A172 (cell line): ENCODE results near the gene ZFP92. TPM values are rescaled to one million over a fixed set of nuclear protein-coding genes. Genes with fewer than 3 reads are reported as not detected.

ENCODE experiments used
- DNase-seq: peaks from one replicate; pipeline ENCODE4 v3.0.0-alpha.2; 2015; ENCODE audit warnings: low spot score
- total RNA-seq: library from RNA; depleted of rRNA; stranded (reverse); fragments of >200 nt; shearing (Covaris generic); gene quantifications from 2 replicates; pipeline ENCODE4 v1.2.3, GENCODE V29; 2014

Gene ZFP92
- total RNA-seq, 1 experiment from 2014 or later = 2.0 TPM

GRCh38 chrX:153408871-153409351, 2.4 kb upstream of the ZFP92 start:
- no peak for DNase-seq

DNA sequence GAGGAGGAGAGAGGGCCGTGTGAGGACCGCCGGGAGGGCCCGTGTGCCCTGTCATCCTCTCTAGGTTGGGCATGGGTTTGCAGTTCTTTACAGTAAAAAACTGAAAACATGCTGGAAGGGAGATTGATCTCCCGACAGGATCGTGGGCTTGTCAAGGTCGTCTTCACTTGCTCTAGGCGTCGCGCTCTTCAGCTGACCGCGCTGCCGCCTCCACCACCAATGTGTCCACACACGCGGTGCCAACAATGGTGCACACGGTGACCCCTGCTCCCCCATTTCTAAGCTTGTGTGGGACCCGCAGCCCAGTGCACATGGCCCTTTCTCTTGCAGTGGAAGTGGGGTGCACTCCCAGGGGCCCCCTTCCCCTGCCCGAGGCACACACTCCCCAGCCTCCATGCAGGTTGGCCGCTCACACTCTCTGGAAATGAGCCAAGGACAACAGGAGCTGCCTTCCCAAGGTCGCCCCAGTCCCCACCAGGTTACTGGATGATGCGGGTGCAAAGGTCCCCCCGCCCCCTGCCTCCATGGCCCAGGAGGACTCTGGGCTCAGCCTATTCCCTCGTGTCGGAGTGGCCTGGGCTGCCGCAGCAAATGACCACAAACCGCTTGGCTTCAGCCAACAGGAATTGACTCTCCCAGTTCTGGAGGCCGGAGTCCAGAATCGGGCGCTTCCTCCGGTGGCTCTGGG, 1.7 kb upstream of the ZFP92 start:
- no peak for DNase-seq

DNA sequence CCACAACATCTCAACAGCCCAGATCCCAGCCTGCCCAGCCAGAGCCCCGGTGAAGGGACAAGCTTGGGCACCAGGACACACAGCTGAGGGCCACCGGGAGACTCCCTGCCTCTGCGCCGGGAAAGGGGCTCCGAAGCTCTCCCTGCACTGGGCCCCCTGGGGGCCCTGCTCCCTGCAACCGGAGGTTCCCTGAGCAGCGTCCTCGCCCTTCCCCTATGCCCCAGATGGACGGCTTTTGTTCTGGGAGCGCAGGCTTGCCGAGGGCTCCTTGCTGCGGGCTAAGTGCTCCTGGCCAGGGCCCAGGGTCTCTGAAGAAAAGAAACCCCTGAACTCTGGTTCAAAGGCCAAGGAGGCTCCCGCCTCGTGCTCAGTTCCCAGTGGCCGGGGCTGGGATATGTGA, 899 bp upstream of the ZFP92 start:
- DNase-seq = no peak

DNA sequence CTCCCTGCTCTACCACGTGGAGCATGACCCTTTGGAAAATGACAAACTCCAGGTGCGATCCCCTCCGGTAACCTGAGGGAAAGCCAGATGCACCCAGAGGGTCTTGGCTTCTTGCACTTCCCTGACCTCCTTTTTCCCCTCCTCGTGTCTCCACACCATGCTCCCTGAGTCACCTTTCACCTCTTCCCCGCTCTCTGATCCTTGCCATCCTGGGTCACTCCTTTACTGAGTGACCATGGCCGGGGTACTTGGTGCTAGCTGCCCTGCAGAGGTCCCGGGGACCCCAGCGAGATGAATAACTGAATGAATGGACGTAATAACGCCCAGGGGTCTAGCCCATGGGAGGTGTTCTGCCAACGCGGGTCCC, 401 bp upstream of the ZFP92 start:
- no peak for DNase-seq

DNA sequence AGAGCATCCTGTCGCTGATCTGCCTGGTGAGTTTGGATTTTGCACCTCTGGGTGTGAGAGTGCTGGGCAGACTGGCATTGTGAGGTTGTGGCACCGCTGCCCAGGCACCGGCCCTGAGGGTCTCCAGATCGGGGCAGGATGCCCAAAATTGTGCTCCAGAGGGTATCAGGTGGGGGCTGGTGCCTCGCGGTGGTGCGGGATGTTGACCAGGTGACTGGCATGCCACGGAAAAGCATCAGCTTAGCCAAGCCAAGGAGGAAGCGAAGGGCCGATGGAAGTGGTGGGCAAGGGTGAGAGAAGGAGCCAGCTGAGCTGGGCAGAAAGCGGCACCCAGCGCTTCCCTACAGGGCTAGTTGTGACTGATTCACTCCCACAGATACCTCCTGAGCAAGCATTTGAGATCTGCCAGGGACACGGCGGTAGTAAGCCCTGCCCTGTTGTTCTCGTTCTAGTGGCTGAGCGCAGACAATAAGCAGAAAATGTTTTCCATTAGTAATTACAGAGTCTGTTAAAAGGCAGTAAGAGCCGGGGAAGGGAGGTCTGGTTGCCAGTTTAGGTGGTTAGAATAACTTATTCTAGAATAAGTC, 809 bp downstream of the ZFP92 start:
- no peak for DNase-seq

- peak; percentile 20 for DNase-seq
Measured at GRCh38 chrX:153412746-153413720, 1.8 kb downstream of the ZFP92 start.

- no peak for DNase-seq
Measured at GRCh38 chrX:153413731-153414130, 2.5 kb downstream of the ZFP92 start.

DNA sequence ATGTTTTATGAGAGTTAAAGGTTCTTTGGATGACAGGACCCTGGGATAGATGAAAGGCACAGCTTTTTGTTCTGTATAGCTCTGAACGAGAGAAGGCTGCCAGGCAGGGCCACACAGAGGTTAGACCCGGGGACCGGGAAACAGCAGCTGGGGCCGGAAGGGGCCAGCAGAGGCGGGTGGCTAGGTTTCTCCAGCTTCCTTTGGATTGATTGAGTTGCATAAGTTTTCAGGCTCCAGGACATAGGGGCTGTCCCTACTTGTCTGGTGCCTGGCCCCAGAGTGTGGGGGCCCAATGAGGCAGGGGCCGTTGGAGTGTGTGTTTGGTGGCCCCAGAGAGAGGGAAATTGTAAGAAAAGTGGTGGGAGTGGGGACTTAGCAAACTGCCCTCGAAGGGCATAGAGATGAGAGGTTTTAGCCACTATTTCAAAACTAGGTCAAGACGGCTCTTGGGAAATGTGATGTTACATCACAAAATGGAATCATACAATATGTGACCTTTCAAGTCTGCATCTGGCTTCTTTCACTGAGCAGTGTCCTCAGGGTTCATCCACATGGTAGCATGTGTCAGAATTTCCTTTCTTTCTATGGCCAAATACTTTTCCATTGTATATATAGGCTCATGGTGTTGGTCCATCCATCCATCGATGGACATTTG, 3.7 kb downstream of the ZFP92 start:
- DNase-seq = no peak

DNA sequence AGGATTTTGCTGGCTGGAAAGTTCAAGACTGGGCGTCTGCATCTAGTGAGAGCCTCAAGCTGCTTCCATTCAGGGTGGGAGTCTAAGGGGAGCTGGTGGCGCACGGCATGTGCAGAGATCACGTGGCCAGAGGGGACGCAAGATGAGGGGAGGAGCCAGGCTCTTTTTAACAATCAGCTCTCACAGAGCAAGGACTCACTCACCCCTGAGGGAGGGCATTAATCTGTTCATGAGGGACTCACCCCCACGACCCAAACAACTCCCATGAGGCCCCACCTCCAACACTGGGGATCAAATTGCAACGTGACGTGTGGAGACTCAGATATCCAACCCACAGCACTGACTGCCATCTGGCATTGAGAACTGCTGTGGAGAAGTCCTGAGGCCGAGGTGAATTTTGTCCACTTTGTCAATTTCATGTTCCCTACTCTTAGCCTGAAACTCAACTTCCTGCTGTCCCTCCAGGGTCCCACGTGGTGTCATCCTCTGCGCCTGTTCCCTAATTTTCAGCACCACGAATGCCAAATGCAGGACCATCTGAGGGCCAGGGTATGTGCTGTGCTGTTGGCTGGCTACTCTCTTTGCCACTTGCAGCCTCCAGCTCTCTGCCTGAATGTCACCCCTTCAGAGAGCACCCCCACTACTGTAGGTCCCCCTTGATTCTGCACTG, 5.6 kb downstream of the ZFP92 start:
- no peak for DNase-seq

DNA sequence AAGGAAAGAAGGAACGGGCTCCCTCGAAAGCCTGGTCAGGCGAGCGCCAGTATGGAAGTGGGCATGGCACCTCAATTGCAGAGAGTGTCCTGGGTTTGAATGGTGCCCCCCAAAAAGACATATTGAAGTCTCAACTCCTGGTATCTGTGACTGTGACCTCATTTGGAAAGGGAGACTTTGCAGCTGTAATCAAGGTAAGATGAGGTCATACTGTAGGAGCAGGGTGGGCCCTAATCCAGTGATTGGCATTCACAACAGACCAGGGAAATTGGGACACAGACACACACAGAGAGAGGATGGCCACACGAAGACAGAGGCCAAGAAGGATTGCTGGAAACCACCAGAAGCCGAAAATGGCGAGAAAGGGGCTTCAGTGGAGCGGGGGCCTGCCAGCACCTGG, 6.4 kb downstream of the ZFP92 start:
- no peak for DNase-seq

DNA sequence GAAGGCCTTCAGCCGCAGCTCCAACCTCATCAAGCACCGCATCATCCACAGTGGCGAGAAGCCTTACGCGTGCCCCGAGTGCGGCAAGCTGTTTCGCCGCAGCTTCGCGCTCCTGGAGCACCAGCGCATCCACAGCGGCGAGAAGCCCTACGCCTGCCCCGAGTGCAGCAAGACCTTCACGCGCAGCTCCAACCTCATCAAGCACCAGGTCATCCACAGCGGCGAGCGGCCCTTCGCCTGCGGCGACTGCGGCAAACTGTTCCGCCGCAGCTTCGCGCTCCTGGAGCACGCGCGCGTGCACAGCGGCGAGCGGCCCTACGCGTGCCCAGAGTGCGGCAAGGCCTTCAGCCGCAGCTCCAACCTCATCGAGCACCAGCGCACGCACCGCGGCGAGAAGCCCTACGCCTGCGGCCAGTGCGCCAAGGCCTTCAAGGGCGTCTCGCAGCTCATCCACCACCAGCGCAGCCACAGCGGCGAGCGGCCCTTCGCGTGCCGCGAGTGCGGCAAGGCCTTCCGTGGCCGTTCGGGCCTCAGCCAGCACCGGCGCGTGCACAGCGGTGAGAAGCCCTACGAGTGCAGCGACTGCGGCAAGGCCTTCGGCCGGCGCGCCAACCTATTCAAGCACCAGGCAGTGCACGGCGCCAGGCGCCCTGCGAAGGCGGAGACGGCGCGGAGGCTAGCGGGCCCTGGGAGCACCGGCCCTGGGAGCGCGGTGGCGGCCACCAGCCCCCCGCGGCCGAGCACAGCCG, 9.8 kb downstream of the ZFP92 start:
- no peak for DNase-seq

DNA sequence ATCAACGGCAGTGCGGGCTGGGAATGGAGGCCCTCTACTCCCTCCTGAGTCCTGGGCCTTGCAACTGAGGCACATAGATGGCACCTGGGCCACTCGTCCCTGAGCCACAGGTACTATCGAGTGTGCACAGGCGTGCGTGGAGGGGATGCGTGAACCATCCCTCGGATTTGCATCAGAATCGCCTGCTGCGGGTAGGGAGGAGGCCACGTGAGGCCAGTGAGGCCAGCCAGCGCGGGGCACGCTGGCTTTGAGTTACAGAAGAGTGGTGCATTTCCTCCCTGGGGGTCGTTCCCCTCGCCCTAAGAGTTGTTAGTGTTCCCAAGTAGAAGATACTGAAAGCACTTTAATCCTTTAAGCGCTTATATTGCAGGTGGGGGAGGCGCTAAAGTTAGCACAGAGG, 10.6 kb downstream of the ZFP92 start:
- DNase-seq = no peak

DNA sequence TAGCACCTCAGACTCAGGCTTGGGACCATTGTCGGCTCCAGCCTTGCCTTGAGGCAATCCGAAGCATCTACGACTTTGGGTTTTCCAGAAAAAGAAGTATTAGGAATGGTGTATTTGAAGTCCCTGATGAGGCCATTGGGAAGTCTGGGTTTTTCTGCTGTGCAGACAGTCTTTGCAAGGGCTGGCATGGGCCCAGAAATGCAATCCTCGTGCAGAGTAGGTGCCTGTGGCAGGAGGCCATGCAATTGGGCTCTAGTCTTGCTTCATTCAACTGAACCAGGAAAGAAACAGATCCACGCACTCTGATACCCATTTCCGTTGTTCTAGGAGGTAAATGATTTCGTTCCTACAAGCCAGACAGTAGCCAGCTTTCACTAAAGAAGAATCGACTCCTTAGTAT, 12.4 kb downstream of the ZFP92 start:
- DNase-seq = no peak

DNA sequence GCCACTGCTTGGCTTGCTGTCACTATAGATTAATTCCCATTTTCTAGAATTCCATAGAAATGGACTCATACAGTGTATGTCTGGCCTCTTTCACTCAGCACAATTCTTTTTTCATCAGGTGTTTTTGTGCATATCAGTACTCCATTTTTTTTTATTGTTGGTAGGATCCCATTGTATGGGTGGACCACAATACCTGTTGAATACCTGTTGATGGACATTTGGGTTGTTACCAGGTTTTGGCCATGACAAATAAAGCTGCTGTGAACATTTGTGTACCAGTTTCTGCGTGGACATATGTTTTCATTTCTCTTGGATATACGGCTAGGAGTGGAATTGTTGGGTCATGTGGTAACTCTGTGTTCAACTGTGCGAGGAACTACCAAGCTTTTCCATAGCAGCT, 14.9 kb downstream of the ZFP92 start:
- no peak for DNase-seq

- DNase-seq = no peak
Measured at GRCh38 chrX:153430796-153431195, 19.5 kb downstream of the ZFP92 start.

DNA sequence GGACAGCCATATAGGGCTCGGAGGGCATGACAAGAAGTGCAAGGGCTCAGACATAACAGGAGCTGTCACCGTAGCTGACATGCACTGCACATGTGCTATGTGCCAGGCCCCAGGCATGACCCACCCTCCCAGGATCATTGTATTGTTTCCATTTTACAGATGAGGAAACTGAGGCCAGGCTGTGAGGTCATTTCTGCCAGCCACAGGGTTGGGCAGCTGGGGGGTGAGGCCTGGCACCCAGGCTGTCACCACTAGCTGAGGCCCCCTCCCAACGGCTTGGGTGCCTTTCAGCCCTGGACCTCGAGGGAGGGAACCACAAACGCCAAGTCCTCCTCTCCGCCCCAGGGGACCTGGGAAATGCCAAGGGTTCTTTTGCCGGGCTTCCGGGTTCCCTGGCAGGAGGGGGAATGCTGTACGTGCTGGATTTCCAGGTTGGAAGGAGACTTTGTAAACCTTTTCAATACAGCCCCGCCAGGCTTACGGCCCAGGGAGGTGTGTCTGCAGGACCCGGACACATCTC, 21.9 kb downstream of the ZFP92 start:
- DNase-seq = no peak

- DNase-seq = no peak
Measured at GRCh38 chrX:153433781-153434285, 22.6 kb downstream of the ZFP92 start.

DNA sequence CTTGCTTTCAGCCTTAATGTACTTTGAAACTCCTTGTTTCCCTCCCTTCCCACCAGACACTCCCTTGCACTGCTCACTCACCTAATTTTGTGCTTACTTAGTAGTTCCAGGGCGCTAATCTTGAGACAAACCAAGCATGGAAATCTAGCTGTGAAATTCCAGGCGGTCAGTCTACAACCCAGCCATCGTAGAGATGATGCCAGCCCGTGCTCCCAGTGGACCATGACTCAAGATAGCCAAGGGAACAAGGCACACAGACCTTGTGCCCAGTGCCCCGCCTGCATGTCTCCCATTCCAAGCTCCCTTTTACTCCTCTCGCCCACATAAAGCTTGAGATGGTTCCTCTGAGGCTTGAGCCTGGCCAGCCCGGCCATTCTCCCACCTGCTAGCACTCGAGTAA, 23.5 kb downstream of the ZFP92 start:
- DNase-seq = no peak

DNA sequence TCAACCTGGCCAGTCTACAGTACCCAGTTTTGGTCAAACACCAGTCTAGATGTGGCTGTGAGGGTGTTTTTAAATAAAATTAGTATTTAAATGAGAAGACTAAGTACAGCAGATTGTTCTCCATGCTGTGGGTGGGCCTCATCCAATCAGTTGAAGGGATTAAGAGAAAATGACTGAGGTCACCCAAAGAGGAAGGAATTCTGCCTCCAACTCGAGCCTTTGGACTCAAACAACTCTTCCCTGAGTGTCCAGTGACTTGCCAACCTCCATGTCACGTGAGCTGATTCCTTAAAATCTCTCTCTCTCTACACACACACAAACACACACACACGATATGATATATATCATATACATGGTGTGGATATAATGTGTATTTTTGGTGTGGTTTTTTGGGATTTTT, 24.6 kb downstream of the ZFP92 start:
- no peak for DNase-seq

DNA sequence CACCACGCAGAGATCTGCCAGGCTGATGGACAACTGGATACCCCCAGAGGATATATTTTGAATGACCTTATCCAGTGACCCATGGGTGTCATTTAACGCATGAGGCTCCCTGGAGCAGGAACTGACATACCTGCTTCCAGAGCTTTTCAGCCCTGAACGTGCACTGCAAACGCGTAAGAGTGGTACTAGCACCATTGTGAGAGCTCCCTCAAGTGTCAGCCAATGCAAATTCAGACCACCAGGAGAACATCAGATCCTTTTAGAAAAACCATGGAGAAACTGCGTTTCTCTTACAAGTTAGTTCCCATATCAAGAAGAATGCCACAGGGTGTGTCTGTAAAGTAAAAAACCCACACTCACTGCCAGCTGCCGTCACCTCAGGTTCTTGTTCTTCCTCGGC, 27.3 kb downstream of the ZFP92 start:
- no peak for DNase-seq
